ENCODE data around the gene CTNNAL1. TPM values are rescaled to one million over a fixed set of nuclear protein-coding genes. Genes with fewer than 3 reads are reported as not detected.

CTNNAL1 gene
- total and polyA plus RNA-seq, 9 of the 15 experiments (the other 6 are each of a cell fraction or from before 2014, with no cell fraction given), result 23.2 to 78.0 (median 46.7) TPM

- TF ChIP-seq BRF1 (IDR thresholded peaks at IDR 0.05; ENCODE audit: borderline replicate concordance, extremely low read depth, insufficient read length), result no peak
- TF ChIP-seq ELF2 (CRISPR knock-in tag; IDR thresholded peaks at IDR 0.05), result no peak
- TF ChIP-seq HNRNPK (IDR thresholded peaks at IDR 0.05; ENCODE audit: low read depth, low read length, poor library complexity, severe bottlenecking), result no peak
- no peak for TF ChIP-seq EWSR1 (IDR thresholded peaks at IDR 0.05; ENCODE audit: borderline replicate concordance, low read depth, partially characterized antibody)
- no peak for TF ChIP-seq ZC3H4 (CRISPR knock-in tag; IDR thresholded peaks at IDR 0.05; ENCODE audit: borderline replicate concordance)
- peak; percentile 45; the same call in 1 of the 2 replicates for TF ChIP-seq ESRRA (IDR thresholded peaks at IDR 0.05; ENCODE audit: borderline replicate concordance, low read depth)
- no peak for TF ChIP-seq CAMTA2 (CRISPR knock-in tag; conservative IDR thresholded peaks at IDR 0.05)
- no peak for TF ChIP-seq MCM5 (IDR thresholded peaks at IDR 0.05; ENCODE audit: low read depth)
- no peak for TF ChIP-seq ZSCAN29 (IDR thresholded peaks at IDR 0.05)
- TF ChIP-seq SNRNP70 (optimal IDR thresholded peaks at IDR 0.05; ENCODE audit: low read depth, low read length), result no peak
- no peak for TF ChIP-seq ETV1 (tag; conservative IDR thresholded peaks at IDR 0.05; ENCODE audit: low read depth)
- TF ChIP-seq YY1 (IDR thresholded peaks at IDR 0.05; ENCODE audit: borderline replicate concordance in 1 of 3, control insufficient read depth in 1 of 3, extremely low read depth in 1 of 3, insufficient read depth in 3 of 3, insufficient read length in 1 of 3, insufficient replicate concordance in 2 of 3, low read depth in 1 of 3, low read length in 2 of 3), result no peak
- TF ChIP-seq CBFA2T3 (IDR thresholded peaks at IDR 0.05), result peak; percentile 33; the same call in 1 of the 2 replicates
- TF ChIP-seq ILK (tag; IDR thresholded peaks at IDR 0.05; ENCODE audit: borderline replicate concordance, low read depth), result no peak
- TF ChIP-seq CREM (IDR thresholded peaks at IDR 0.05; ENCODE audit: low read depth), result peak; percentile 66
- TF ChIP-seq ARID4B (CRISPR knock-in tag; IDR thresholded peaks at IDR 0.05), result no peak
- no peak for TF ChIP-seq RREB1 (CRISPR knock-in tag; IDR thresholded peaks at IDR 0.05)
- no peak for TF ChIP-seq NR2F6 (CRISPR knock-in tag; IDR thresholded peaks at IDR 0.05)
Measured at GRCh38 chr9:108903420-108904103, 109.7 kb downstream of the CTNNAL1 start (continued).
